LNCaP clone FGC (cell line): ENCODE data around the gene STRIP1.

Experiments used
- DNase-seq: peaks from one replicate; pipeline ENCODE4 v3.0.0-alpha.2; 2011; ENCODE audit warnings: low read depth
- H3K4me3 ChIP-seq: 2 replicates; pipeline ENCODE4 v1.5.1; 2011; ENCODE audit warnings: mild to moderate bottlenecking, low read depth, low read length, control low read depth
- CTCF ChIP-seq: IDR thresholded peaks from 2 replicates; pipeline ENCODE4 v1.5.1; 2012; ENCODE audit warnings: mild to moderate bottlenecking; ENCODE audit not compliant: control insufficient read depth, insufficient read depth; ENCODE audit errors: extremely low read depth

STRIP1 gene

DNA sequence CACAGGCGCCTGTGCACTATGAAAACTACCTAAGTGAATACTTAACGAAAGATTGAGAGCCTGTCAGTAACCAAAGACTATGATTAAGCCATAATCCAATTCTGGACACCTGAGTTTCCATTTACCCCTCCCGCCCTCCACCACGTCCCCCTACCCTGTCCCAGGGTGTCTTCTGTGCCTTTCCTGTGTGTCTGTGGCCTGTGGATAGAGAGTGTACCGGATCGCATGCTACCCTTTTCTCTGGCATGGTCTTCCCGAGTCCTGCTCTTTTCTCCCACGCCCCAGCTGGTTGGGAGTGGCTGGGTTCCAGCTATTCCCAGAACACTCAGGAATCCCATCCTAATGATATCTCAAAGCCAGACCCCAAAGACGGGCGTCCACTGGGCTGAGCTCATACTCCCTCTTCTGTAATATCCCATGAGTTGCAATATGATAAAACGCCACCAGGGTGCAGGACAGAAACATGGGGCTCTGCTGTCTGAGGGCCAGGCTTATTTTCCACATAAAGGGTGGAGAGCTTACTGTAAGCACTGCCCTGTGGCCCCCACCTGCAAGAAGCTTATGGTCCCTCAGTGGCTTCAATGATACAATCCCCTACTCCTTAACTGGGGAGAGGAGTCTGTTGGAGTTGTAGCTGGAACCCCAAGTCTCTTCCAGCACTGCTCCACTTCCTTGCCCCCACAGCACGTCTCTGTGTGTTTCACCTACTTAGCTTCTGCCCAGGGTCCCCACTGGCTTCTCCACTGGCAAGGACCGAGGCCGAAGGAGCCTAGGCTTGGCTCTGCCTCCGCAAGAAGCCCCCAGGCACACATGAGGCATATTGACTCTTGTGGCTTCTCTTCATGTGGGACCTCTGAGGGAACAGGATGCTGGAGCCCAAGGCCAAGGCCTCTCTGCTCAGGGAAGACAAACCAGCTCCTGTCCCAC is 53.7 kb downstream of the STRIP1 start:
- peak; percentile 11 for DNase-seq
- H3K4me3 ChIP-seq, result no peak overlapping the region
- peak; percentile 83 for TF ChIP-seq CTCF

DNA sequence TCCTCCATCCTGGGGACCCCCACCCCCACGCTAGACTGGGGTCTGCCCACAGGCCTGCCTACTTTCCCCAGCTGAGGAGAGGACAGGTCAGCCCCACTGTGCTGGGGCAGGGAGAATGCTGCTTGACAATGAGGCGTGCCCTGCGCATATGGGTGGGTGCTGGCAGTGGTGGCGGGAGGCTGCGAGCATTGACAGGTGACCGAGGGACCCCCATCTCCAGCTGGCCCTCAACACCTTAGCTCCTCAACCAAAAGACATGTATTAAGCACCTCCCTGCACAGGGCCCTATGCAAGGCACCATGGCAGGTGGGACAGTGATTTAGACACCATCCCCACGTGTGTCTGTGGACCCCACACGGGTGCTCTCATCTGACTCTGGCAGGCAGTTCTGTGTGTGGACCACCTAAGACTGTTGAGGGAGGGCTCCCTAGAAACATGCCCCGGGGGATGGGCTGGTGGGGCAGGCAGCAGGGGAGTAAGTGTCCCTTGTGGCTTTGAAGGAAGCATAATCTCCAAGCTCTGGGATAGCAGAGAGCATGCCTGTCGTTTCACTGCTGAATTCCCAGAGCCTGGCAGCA is 54.4 kb downstream of the STRIP1 start:
- no peak for TF ChIP-seq CTCF
- DNase-seq, result no peak
- no peak overlapping the region for H3K4me3 ChIP-seq

DNA sequence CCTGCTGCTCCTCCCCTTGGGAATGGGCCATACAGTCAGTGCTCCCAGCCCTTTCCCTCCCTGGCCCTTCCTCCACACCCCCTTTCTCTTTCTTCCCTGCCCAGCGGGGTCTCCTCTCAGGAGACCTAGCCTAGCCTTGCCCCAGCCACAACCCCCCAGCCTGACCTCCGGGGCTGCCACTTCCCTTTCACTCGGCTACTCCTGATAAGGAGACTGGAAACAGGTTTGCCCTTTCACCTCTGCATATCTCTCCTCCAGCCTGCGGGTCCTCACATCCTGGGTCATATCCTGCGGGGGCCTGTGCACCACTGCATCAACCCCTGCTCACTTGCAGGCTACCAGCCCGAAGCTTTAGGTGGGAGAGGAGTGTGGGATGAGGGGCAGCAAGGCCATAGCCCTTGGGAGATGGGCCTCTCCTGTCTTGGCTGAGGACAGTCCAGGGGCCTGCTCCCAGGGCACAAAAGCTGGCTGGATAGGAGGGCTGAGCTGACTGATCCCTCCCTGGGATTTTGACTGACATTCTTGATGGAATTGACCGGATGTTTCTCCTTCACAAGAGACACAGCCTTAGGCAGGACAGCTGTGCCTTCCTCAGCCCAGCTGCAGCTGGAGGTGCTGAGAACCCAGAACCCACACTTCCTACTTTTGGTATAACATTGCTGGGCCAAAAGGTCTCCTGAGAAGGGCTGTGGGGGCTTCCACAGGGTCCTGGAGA is 55.3 kb downstream of the STRIP1 start:
- no peak overlapping the region for H3K4me3 ChIP-seq
- TF ChIP-seq CTCF, result no peak
- DNase-seq, result no peak

GRCh38 chr1:110091381-110091780 is 57.0 kb downstream of the STRIP1 start:
- H3K4me3 ChIP-seq, result no peak overlapping the region
- DNase-seq, result no peak
- TF ChIP-seq CTCF, result no peak

DNA sequence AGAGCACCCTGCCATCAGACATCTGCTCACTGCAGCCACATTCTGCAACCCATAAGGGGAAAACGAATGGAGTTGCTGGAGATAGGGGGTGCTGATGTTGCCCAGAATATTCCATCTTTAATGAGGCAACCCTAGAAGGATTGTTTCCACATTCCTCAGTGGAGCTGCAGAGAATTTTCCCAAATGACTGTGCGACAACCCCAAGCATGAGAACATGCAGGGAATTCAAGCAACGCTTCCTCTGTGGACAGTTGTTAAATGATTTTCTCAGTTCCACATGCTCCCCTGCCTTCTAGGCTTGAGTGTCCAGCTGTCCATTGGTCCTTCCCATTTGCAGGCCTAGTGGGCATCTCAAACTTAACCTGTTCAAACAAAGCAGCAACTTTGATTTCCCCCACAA is 57.4 kb downstream of the STRIP1 start:
- no peak overlapping the region for H3K4me3 ChIP-seq
- no peak for TF ChIP-seq CTCF
- DNase-seq, result no peak

DNA sequence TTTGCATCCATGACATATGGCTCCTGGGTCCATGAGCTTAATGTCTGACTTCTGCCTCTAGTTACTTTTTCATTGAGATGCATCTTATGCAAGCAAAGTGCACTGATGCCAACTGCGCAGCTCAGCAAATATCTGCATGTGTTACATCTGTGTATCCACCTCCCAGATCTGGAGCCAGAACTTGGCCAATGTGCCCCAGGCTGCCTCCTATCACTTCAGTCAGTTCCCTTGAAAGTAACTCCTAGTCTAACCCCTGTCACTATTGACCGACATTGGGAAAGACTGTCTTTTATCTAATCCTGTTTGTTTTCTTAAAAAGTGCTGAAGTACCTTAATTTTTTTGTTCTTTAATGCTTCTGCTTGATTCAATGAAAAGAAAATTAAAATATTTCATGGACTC is 58.6 kb downstream of the STRIP1 start:
- H3K4me3 ChIP-seq, result no peak overlapping the region
- no peak for TF ChIP-seq CTCF
- DNase-seq, result peak; percentile 11
